HCT116 (cell line): ENCODE data around the gene TFDP3. TPM values are rescaled to one million over a fixed set of nuclear protein-coding genes. Genes with fewer than 3 reads are reported as not detected.

Experiments used
- ATAC-seq: fragments of 200-7000 bp; cut with Tn5 transposase; 2 replicates; pipeline ENCODE4 v1.9.1; 2020; ENCODE audit warnings: mild to moderate bottlenecking, moderate library complexity
- BruUV-seq: library from RNA; stranded (reverse); fragments of 400-500 nt; replicated peaks from 2 replicates; lab custom pipeline; 2021; lab: Mats Ljungman, UMichigan
- CTCF ChIA-PET: fragments of 300-600 bp; sonication (Branson Sonifier 250); formaldehyde crosslinking; loops from one replicate; lab custom pipeline; 2021; ENCODE audit warnings: antibody characterized with exemption; lab: Charles Lee
- POLR2A ChIA-PET: fragments of 300-600, 350-600 bp; sonication (Branson Sonifier 250); formaldehyde crosslinking; loops from one replicate; lab custom pipeline; 2021; ENCODE audit warnings: antibody characterized with exemption; lab: Charles Lee
- RAD21 ChIA-PET, 2 experiments: fragments of 300-600 bp; sonication (Branson Sonifier 250); formaldehyde crosslinking; loops; one replicate each; lab custom pipeline; 2023; ENCODE audit warnings: low total read pairs in 2 of 2; ENCODE audit not compliant: uncharacterized antibody in 2 of 2, unreplicated experiment in 2 of 2, low non-redundant PET in 1 of 2; lab: Charles Lee
- DNase-seq: peaks from one replicate; pipeline ENCODE4 v3.0.0-alpha.2; 2010; ENCODE audit warnings: low read depth, low spot score
- H2AFZ ChIP-seq: fragments of 200-600 bp; shearing (Covaris generic), sonication (generic); 2 replicates; pipeline ENCODE4 v1.6.1; 2017; ENCODE audit warnings: low read depth, mixed run types, mixed read lengths, antibody characterized with exemption, low read length; ENCODE audit not compliant: poor library complexity, severe bottlenecking
- H3K27ac ChIP-seq: 2 replicates; pipeline ENCODE4 v1.5.1; 2012; ENCODE audit warnings: low read depth, low read length
- H3K27me3 ChIP-seq: fragments of 200-600 bp; sonication (generic); 2 replicates; pipeline ENCODE4 v1.6.1; 2016; ENCODE audit warnings: mixed run types, low read length, mixed read lengths; ENCODE audit not compliant: insufficient read depth
- H3K36me3 ChIP-seq, 2 experiments: fragments of 200-500 bp in 1 of 2; fragments of 200-600 bp in 1 of 2; sonication (Bioruptor generic) in 1 of 2; sonication (generic) in 1 of 2; 2 replicates each; pipeline versions ENCODE4 v1.5.1 to v1.6.1; 2014 to 2016; ENCODE audit warnings: low read length in 2 of 2, inconsistent platforms in 1 of 2, mixed read lengths in 1 of 2, mixed run types in 1 of 2; ENCODE audit not compliant: insufficient read depth in 2 of 2, control insufficient read depth in 1 of 2
- H3K4me1 ChIP-seq, 2 experiments: fragments of 200-600 bp in 1 of 2; sonication (generic) in 1 of 2; 2 replicates each; pipeline versions ENCODE4 v1.5.1 to v1.6.1; 2012 to 2017; ENCODE audit warnings: low read length in 2 of 2, inconsistent platforms in 1 of 2, mild to moderate bottlenecking in 1 of 2, mixed read lengths in 1 of 2, mixed run types in 1 of 2, moderate library complexity in 1 of 2; ENCODE audit not compliant: insufficient read depth in 2 of 2, control insufficient read depth in 1 of 2
- H3K4me2 ChIP-seq: fragments of 200-600 bp; sonication (generic); 2 replicates; pipeline ENCODE4 v1.6.1; 2017; ENCODE audit warnings: mixed run types, low read length, mixed read lengths
- H3K4me3 ChIP-seq, 2 experiments: fragments of 200-600 bp in 1 of 2; sonication (generic) in 1 of 2; replicated peaks in 1 of 2; 2 replicates each; pipeline ENCODE4 v1.5.1; 2011 to 2016; ENCODE audit warnings: low read length in 2 of 2, control low read depth in 1 of 2, low read depth in 1 of 2, mild to moderate bottlenecking in 1 of 2, mixed read lengths in 1 of 2, mixed run types in 1 of 2
- H3K79me2 ChIP-seq: fragments of 200-600 bp; sonication (generic); 2 replicates; pipeline ENCODE4 v1.6.1; 2017; ENCODE audit warnings: mild to moderate bottlenecking, mixed run types, low read length, moderate library complexity, mixed read lengths; ENCODE audit not compliant: insufficient read depth
- H3K9ac ChIP-seq: fragments of 200-600 bp; sonication (generic); 2 replicates; pipeline ENCODE4 v1.6.1; 2016; ENCODE audit warnings: low read length, mixed read lengths
- H3K9me2 ChIP-seq: fragments of 200-600 bp; sonication (generic), shearing (Covaris generic); 2 replicates; pipeline ENCODE4 v1.6.1; 2017; ENCODE audit warnings: mixed run types, mild to moderate bottlenecking, moderate library complexity; ENCODE audit not compliant: insufficient read depth
- H3K9me3 ChIP-seq, 2 experiments: fragments of 200-500 bp in 1 of 2; fragments of 200-600 bp in 1 of 2; sonication (Bioruptor generic) in 1 of 2; sonication (generic) in 1 of 2; 2 replicates each; pipeline ENCODE4 v1.6.1; 2014 to 2017; ENCODE audit warnings: low read length in 2 of 2, mixed read lengths in 2 of 2, inconsistent platforms in 1 of 2, low read depth in 1 of 2, mild to moderate bottlenecking in 1 of 2, mixed run types in 1 of 2, moderate library complexity in 1 of 2; ENCODE audit not compliant: control insufficient read depth in 1 of 2, insufficient read depth in 1 of 2
- H4K20me1 ChIP-seq: fragments of 200-600 bp; sonication (generic), shearing (Covaris generic); 2 replicates; pipeline ENCODE4 v1.6.1; 2017; ENCODE audit warnings: mixed run types, mild to moderate bottlenecking, moderate library complexity; ENCODE audit not compliant: insufficient read depth
- ATF3 ChIP-seq: IDR thresholded peaks from 2 replicates; pipeline ENCODE4 v1.6.1; 2012
- CBX3 ChIP-seq: IDR thresholded peaks from 2 replicates; pipeline ENCODE4 v1.6.1; 2012; ENCODE audit warnings: low read depth
- CEBPB ChIP-seq: IDR thresholded peaks from 2 replicates; pipeline ENCODE4 v1.6.1; 2012; ENCODE audit warnings: low read depth
- CTCF ChIP-seq, 3 experiments: fragments of 200-600 bp in 1 of 3; sonication (generic) in 1 of 3; IDR thresholded peaks in 2 of 3; conservative IDR thresholded peaks in 1 of 3; 2 replicates each; pipeline ENCODE4 v1.5.1; 2012 to 2017; ENCODE audit warnings: low read depth in 2 of 3, low read length in 2 of 3, antibody characterized with exemption in 1 of 3, borderline replicate concordance in 1 of 3, control low read depth in 1 of 3, mild to moderate bottlenecking in 1 of 3, mixed read lengths in 1 of 3, mixed run types in 1 of 3, moderate library complexity in 1 of 3; ENCODE audit not compliant: insufficient read depth in 1 of 3
- EGR1 ChIP-seq: IDR thresholded peaks from 2 replicates; pipeline ENCODE4 v1.6.1; 2012; ENCODE audit warnings: low read depth
- ELF1 ChIP-seq: IDR thresholded peaks from 2 replicates; pipeline ENCODE4 v1.6.1; 2012; ENCODE audit warnings: low read depth, borderline replicate concordance
- EZH2 ChIP-seq: fragments of 200-600 bp; sonication (generic); IDR thresholded peaks from 2 replicates; pipeline ENCODE4 v1.6.1; 2017; ENCODE audit warnings: antibody characterized with exemption, mixed run types
- EZH2phosphoT487 ChIP-seq: fragments of 200-600 bp; IDR thresholded peaks from 2 replicates; pipeline ENCODE4 v1.6.1; 2018; ENCODE audit warnings: antibody characterized with exemption, borderline replicate concordance
- FOSL1 ChIP-seq: IDR thresholded peaks from 2 replicates; pipeline ENCODE4 v1.6.1; 2012; ENCODE audit warnings: low read depth
- JUND ChIP-seq: IDR thresholded peaks from 2 replicates; pipeline ENCODE4 v1.6.1; 2012
- MAX ChIP-seq: IDR thresholded peaks from 2 replicates; pipeline ENCODE4 v1.6.1; 2012
- POLR2AphosphoS5 ChIP-seq: IDR thresholded peaks from 2 replicates; pipeline ENCODE4 v1.6.1; 2011; ENCODE audit warnings: mild to moderate bottlenecking, low read depth, low read length, moderate library complexity
- RAD21 ChIP-seq: IDR thresholded peaks from 2 replicates; pipeline ENCODE4 v1.6.1; 2012; ENCODE audit warnings: low read depth, mild to moderate bottlenecking
- SIN3A ChIP-seq: IDR thresholded peaks from 2 replicates; pipeline ENCODE4 v1.6.1; 2012; ENCODE audit warnings: low read depth
- SP1 ChIP-seq: IDR thresholded peaks from 2 replicates; pipeline ENCODE4 v1.6.1; 2012; ENCODE audit warnings: low read depth
- SRF ChIP-seq: IDR thresholded peaks from 2 replicates; pipeline ENCODE4 v1.6.1; 2012; ENCODE audit warnings: low read depth
- TCF7L2 ChIP-seq: IDR thresholded peaks from 2 replicates; pipeline ENCODE4 v1.7.0; 2011; ENCODE audit warnings: borderline replicate concordance, inconsistent platforms; ENCODE audit not compliant: insufficient read depth, insufficient read length; ENCODE audit errors: extremely low read depth
- YY1 ChIP-seq: IDR thresholded peaks from 2 replicates; pipeline ENCODE4 v1.6.1; 2011; ENCODE audit warnings: low read length, low read depth, moderate library complexity, mild to moderate bottlenecking; ENCODE audit not compliant: insufficient replicate concordance; ENCODE audit errors: extremely low read depth
- ZBTB33 ChIP-seq: IDR thresholded peaks from 2 replicates; pipeline ENCODE4 v1.6.1; 2011; ENCODE audit warnings: mild to moderate bottlenecking, low read length, moderate library complexity; ENCODE audit not compliant: insufficient replicate concordance; ENCODE audit errors: extremely low read depth
- ZNF274 ChIP-seq: fragments of 200-500 bp; sonication (Bioruptor generic); IDR thresholded peaks from 2 replicates; pipeline ENCODE4 v1.6.1; 2014; ENCODE audit warnings: mild to moderate bottlenecking, low read depth, low read length, inconsistent platforms
- intact Hi-C: fragments of 100-400 bp; cut with micrococcal nuclease; formaldehyde crosslinking; loops from 2 replicates; pipeline ENCODE4 v1.10.0; 2022
- total RNA-seq: library from RNA; stranded (reverse); gene quantifications from one replicate; pipeline ENCODE4 v1.2.1, GENCODE V29; 2021; ENCODE audit not compliant: unreplicated experiment

Gene TFDP3
- total RNA-seq, 1 experiment from 2014 or later: not detected

GRCh38 chrX:133185938-133186337 lies 32.2 kb downstream of the TFDP3 start:
- RAD21 ChIA-PET: no interaction called here

More at GRCh38 chrX:133185938-133186337, 32.2 kb downstream of the TFDP3 start:
- Histone ChIP-seq H3K4me2 (peak overlapping the region; percentile 54), H3K9me2 (no peaks in the 10 kb centered on the region), H3K79me2 (no peaks in the 10 kb centered on the region), H4K20me1 (no peaks in the 10 kb centered on the region), H2AFZ (peak overlapping the region; percentile 9), H3K27ac (peak overlapping the region; percentile 32), H3K36me3 (no peaks in the 10 kb centered on the region), H3K4me1 (peaks cover 17 to 22% of the 10 kb centered on the region in 2 experiments), H3K9me3 (no peaks in the 10 kb centered on the region), H3K4me3 (no peak overlapping the region), H3K27me3 (no peaks in the 10 kb centered on the region), H3K9ac (no peak overlapping the region)
- BruUV-seq: no TSS peak
- intact Hi-C loops: no loop called here
- peak; percentile 81 for ATAC-seq
- CTCF ChIA-PET: no interaction called here
- POLR2A ChIA-PET: no interaction called here
- peak; percentile 77 for DNase-seq
- no peak for TF ChIP-seq EZH2phosphoT487
- TF ChIP-seq SRF: no peak
- TF ChIP-seq CBX3: peak; percentile 80; the same call in 1 of the 2 replicates
- no peak for TF ChIP-seq ZNF274
- TF ChIP-seq SIN3A: peak; percentile 54; the same call in 1 of the 2 replicates
- no peak for TF ChIP-seq ATF3
- peak; percentile 86 for TF ChIP-seq JUND
- peak; percentile 39; the same call in 1 of the 2 replicates for TF ChIP-seq MAX
- no peak for TF ChIP-seq ZBTB33
- TF ChIP-seq YY1: no peak
- TF ChIP-seq EGR1: no peak
- peak; percentile 74 for TF ChIP-seq FOSL1
- peak; percentile 83 for TF ChIP-seq TCF7L2
- no peak for TF ChIP-seq EZH2
- TF ChIP-seq CEBPB: peak; percentile 61; the same call in 1 of the 2 replicates
- TF ChIP-seq POLR2AphosphoS5: peak; percentile 33; the same call in 1 of the 2 replicates
- TF ChIP-seq ELF1: no peak
- TF ChIP-seq RAD21: 0 out of 2 replicates have a peak, but pooled peaks have one; percentile 8
- peak; percentile 87 for TF ChIP-seq SP1
- TF ChIP-seq CTCF (IDR thresholded peaks at IDR 0.05 in 2 of 3, conservative IDR thresholded peaks at IDR 0.05 in 1 of 3; ENCODE audit: borderline replicate concordance in 1 of 3, insufficient read depth in 1 of 3, low read depth in 2 of 3, low read length in 2 of 3): no peak
